ENCODE results near the gene TM9SF4.
A peak's percentile ranks its signal among the peaks of the same experiment; 100 is the strongest.

The TM9SF4 gene

DNA sequence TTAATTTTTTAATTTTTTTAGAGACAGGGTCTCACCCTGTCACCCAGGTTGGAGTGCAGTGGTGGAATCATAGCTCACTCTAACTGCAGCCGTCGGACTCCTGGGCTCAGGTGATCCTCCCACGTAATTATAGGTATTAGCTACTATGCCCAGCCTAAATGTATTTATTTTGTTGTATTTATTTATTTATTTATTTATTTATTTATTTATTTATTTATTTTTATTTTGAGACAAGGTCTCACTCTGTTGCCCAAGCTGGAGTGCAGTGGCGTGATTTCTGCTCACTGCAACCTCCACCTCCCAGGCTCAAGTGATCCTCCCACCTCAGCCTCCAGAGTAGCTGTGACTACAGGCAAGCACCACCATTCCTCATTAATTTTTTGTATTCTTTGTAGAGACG lies 8.9 kb downstream of the TM9SF4 start (continued):
- TF ChIP-seq ZNF341 (tag by site-specific recombination; IDR thresholded peaks at IDR 0.05; ENCODE audit: low read depth) (peak; percentile 35; the same call in 1 of the 2 replicates), GLI2 (tag by site-specific recombination; IDR thresholded peaks at IDR 0.05; ENCODE audit: borderline replicate concordance, low read depth) (peak; percentile 62; the same call in 1 of the 2 replicates), ZNF629 (tag by site-specific recombination; IDR thresholded peaks at IDR 0.05) (peak; percentile 56; the same call in 1 of the 2 replicates), ZNF404 (tag by site-specific recombination; IDR thresholded peaks at IDR 0.05) (0 out of 2 replicates have a peak, but pooled peaks have one; percentile 73), ZFP37 (tag by site-specific recombination; IDR thresholded peaks at IDR 0.05) (0 out of 2 replicates have a peak, but pooled peaks have one; percentile 50), ZNF623 (tag by site-specific recombination; IDR thresholded peaks at IDR 0.05) (peak; percentile 78), ZBTB8A (tag by site-specific recombination; IDR thresholded peaks at IDR 0.05) (peak; percentile 84), ZBTB21 (tag by site-specific recombination; IDR thresholded peaks at IDR 0.05) (0 out of 2 replicates have a peak, but pooled peaks have one; percentile 36), ZNF529 (tag by site-specific recombination; IDR thresholded peaks at IDR 0.05; ENCODE audit: insufficient replicate concordance) (peak; percentile 49), ZNF223 (tag by site-specific recombination; IDR thresholded peaks at IDR 0.05) (0 out of 2 replicates have a peak, but pooled peaks have one; percentile 47), ZNF514 (tag by site-specific recombination; IDR thresholded peaks at IDR 0.05) (0 out of 2 replicates have a peak, but pooled peaks have one; percentile 72), ZBTB1 (tag by site-specific recombination; IDR thresholded peaks at IDR 0.05) (peak; percentile 71; the same call in 1 of the 2 replicates)
- TF ChIP-seq, protein P1, sequence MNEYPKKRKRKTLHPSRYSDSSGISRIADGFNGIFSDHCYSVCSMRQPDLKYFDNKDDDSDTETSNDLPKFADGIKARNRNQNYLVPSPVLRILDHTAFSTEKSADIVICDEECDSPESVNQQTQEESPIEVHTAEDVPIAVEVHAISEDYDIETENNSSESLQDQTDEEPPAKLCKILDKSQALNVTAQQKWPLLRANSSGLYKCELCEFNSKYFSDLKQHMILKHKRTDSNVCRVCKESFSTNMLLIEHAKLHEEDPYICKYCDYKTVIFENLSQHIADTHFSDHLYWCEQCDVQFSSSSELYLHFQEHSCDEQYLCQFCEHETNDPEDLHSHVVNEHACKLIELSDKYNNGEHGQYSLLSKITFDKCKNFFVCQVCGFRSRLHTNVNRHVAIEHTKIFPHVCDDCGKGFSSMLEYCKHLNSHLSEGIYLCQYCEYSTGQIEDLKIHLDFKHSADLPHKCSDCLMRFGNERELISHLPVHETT (tag by site-specific recombination; IDR thresholded peaks at IDR 0.05): 0 out of 2 replicates have a peak, but pooled peaks have one; percentile 41
- TF ChIP-seq, protein P2, sequence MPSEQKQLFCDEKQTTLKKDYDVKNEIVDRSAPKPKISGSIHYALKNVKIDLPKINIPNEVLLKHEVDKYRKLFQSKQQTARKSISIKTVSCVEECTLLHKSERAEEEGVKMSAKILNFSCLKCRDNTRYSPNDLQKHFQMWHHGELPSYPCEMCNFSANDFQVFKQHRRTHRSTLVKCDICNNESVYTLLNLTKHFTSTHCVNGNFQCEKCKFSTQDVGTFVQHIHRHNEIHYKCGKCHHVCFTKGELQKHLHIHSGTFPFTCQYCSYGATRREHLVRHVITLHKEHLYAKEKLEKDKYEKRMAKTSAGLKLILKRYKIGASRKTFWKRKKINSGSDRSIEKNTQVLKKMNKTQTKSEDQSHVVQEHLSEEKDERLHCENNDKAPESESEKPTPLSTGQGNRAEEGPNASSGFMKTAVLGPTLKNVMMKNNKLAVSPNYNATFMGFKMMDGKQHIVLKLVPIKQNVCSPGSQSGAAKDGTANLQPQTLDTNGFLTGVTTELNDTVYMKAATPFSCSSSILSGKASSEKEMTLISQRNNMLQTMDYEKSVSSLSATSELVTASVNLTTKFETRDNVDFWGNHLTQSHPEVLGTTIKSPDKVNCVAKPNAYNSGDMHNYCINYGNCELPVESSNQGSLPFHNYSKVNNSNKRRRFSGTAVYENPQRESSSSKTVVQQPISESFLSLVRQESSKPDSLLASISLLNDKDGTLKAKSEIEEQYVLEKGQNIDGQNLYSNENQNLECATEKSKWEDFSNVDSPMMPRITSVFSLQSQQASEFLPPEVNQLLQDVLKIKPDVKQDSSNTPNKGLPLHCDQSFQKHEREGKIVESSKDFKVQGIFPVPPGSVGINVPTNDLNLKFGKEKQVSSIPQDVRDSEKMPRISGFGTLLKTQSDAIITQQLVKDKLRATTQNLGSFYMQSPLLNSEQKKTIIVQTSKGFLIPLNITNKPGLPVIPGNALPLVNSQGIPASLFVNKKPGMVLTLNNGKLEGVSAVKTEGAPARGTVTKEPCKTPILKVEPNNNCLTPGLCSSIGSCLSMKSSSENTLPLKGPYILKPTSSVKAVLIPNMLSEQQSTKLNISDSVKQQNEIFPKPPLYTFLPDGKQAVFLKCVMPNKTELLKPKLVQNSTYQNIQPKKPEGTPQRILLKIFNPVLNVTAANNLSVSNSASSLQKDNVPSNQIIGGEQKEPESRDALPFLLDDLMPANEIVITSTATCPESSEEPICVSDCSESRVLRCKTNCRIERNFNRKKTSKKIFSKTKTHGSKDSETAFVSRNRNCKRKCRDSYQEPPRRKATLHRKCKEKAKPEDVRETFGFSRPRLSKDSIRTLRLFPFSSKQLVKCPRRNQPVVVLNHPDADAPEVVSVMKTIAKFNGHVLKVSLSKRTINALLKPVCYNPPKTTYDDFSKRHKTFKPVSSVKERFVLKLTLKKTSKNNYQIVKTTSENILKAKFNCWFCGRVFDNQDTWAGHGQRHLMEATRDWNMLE (tag by site-specific recombination; conservative IDR thresholded peaks at IDR 0.05; ENCODE audit: low read depth): peak; percentile 96
- TF ChIP-seq, protein P3, sequence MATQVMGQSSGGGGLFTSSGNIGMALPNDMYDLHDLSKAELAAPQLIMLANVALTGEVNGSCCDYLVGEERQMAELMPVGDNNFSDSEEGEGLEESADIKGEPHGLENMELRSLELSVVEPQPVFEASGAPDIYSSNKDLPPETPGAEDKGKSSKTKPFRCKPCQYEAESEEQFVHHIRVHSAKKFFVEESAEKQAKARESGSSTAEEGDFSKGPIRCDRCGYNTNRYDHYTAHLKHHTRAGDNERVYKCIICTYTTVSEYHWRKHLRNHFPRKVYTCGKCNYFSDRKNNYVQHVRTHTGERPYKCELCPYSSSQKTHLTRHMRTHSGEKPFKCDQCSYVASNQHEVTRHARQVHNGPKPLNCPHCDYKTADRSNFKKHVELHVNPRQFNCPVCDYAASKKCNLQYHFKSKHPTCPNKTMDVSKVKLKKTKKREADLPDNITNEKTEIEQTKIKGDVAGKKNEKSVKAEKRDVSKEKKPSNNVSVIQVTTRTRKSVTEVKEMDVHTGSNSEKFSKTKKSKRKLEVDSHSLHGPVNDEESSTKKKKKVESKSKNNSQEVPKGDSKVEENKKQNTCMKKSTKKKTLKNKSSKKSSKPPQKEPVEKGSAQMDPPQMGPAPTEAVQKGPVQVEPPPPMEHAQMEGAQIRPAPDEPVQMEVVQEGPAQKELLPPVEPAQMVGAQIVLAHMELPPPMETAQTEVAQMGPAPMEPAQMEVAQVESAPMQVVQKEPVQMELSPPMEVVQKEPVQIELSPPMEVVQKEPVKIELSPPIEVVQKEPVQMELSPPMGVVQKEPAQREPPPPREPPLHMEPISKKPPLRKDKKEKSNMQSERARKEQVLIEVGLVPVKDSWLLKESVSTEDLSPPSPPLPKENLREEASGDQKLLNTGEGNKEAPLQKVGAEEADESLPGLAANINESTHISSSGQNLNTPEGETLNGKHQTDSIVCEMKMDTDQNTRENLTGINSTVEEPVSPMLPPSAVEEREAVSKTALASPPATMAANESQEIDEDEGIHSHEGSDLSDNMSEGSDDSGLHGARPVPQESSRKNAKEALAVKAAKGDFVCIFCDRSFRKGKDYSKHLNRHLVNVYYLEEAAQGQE (tag by site-specific recombination; IDR thresholded peaks at IDR 0.05): peak; percentile 85

DNA sequence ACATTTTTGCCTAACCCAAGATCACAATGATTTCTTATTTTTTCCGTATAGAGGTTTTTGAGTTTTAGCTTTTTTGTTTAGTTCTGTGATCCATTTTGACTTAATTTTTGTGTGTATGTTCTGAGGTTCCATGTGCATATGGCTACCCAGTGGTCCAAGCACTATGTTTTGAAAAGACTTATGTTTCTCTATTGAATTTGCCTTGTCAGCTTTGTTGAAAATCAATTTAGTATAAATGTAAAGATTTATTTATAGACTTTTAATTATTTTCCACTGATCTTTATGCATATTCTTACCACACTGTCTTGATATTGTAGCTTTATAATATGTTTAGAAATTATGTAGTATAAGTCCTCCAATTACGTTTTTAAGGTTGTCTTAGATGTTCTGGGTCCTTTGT lies 10.2 kb downstream of the TM9SF4 start:
- peaks cover 2% of the 10 kb centered on the region; the same call in 1 of the 2 replicates for H3K4me1 ChIP-seq (ENCODE audit: control insufficient read depth, insufficient read depth, low read length)
- no peak overlapping the region for H3K4me3 ChIP-seq (ENCODE audit: low read depth, low read length)
- ChIA-PET CTCF (interaction anchor here (0.8 kb wide), 1 partner anchor 29 kb away, joined by 3 read pairs; no protein-coding TSS in a partner anchor), POLR2A (interaction anchor here (1.0 kb wide), 1 partner anchor 12 kb away, joined by 3 read pairs; no protein-coding TSS in a partner anchor)
- H3K27ac ChIP-seq (ENCODE audit: extremely low read depth, low read depth, low read length): no peak overlapping the region
- H3K36me3 ChIP-seq (ENCODE audit: control insufficient read depth in 2 of 2, insufficient read depth in 1 of 2, low read length in 2 of 2): peaks cover 3 to 13% of the 10 kb centered on the region in 2 experiments; a peak in 2 of 3 replicates
- no peaks in the 10 kb centered on the region for H3K9me3 ChIP-seq (ENCODE audit: control insufficient read depth, insufficient read depth, low read depth, low read length)
- TF ChIP-seq, protein P4, sequence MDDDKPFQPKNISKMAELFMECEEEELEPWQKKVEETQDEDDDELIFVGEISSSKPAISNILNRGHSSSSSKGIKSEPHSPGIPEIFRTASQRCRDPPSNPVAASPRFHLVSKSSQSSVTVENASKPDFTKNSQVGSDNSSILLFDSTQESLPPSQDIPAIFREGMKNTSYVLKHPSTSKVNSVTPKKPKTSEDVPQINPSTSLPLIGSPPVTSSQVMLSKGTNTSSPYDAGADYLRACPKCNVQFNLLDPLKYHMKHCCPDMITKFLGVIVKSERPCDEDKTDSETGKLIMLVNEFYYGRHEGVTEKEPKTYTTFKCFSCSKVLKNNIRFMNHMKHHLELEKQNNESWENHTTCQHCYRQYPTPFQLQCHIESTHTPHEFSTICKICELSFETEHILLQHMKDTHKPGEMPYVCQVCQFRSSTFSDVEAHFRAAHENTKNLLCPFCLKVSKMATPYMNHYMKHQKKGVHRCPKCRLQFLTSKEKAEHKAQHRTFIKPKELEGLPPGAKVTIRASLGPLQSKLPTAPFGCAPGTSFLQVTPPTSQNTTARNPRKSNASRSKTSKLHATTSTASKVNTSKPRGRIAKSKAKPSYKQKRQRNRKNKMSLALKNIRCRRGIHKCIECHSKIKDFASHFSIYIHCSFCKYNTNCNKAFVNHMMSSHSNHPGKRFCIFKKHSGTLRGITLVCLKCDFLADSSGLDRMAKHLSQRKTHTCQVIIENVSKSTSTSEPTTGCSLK (tag by site-specific recombination; IDR thresholded peaks at IDR 0.05): no peak
- no peak for TF ChIP-seq ZNF560 (tag by site-specific recombination; IDR thresholded peaks at IDR 0.05; ENCODE audit: borderline replicate concordance)
- no peak for TF ChIP-seq YY2 (tag by site-specific recombination; IDR thresholded peaks at IDR 0.05)
- no peak for TF ChIP-seq ZNF521 (tag by site-specific recombination; IDR thresholded peaks at IDR 0.05)
- TF ChIP-seq ZNF707 (tag by site-specific recombination; IDR thresholded peaks at IDR 0.05): no peak
- TF ChIP-seq, protein P5, sequence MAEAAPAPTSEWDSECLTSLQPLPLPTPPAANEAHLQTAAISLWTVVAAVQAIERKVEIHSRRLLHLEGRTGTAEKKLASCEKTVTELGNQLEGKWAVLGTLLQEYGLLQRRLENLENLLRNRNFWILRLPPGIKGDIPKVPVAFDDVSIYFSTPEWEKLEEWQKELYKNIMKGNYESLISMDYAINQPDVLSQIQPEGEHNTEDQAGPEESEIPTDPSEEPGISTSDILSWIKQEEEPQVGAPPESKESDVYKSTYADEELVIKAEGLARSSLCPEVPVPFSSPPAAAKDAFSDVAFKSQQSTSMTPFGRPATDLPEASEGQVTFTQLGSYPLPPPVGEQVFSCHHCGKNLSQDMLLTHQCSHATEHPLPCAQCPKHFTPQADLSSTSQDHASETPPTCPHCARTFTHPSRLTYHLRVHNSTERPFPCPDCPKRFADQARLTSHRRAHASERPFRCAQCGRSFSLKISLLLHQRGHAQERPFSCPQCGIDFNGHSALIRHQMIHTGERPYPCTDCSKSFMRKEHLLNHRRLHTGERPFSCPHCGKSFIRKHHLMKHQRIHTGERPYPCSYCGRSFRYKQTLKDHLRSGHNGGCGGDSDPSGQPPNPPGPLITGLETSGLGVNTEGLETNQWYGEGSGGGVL (tag by site-specific recombination; IDR thresholded peaks at IDR 0.05): no peak
